HG03342 (cell line): Measurements from ENCODE around the gene ABCG1.
"Not testable (repeated sequence)": the region's sequence is repeated elsewhere in the genome, so short reads cannot be mapped to it uniquely, and the experiment has no call there.

Experiments used
- ATAC-seq: cut with Tn5 transposase; IDR thresholded peaks from one replicate; pipeline ENCODE4 v1.9.1; 2021; ENCODE audit warnings: mild to moderate bottlenecking, moderate library complexity; ENCODE audit not compliant: unreplicated experiment

ABCG1 gene

GRCh38 chr21:42287193-42288083 is 68.5 kb downstream of the ABCG1 start:
- ATAC-seq, result no peak

- ATAC-seq, result no peak
Measured at GRCh38 chr21:42288962-42289361, 70.0 kb downstream of the ABCG1 start.

GRCh38 chr21:42289926-42290325 is 71.0 kb downstream of the ABCG1 start:
- ATAC-seq, result no peak

- ATAC-seq, result no peak
Measured at GRCh38 chr21:42290505-42290904, 71.6 kb downstream of the ABCG1 start.

GRCh38 chr21:42291003-42291750 is 72.2 kb downstream of the ABCG1 start:
- ATAC-seq, result no peak

GRCh38 chr21:42291751-42292562 is 73.0 kb downstream of the ABCG1 start:
- ATAC-seq, result no peak

GRCh38 chr21:42292563-42293142 is 73.7 kb downstream of the ABCG1 start:
- not testable (repeated sequence) for ATAC-seq

GRCh38 chr21:42293649-42294272 is 74.8 kb downstream of the ABCG1 start:
- no peak for ATAC-seq

- no peak for ATAC-seq
Measured at GRCh38 chr21:42294273-42294880, 75.4 kb downstream of the ABCG1 start.

GRCh38 chr21:42295845-42296244 is 76.9 kb downstream of the ABCG1 start:
- no peak for ATAC-seq

GRCh38 chr21:42296501-42296900 is 77.6 kb downstream of the ABCG1 start:
- no peak for ATAC-seq

- ATAC-seq, result no peak
Measured at GRCh38 chr21:42297377-42297776, 78.4 kb downstream of the ABCG1 start.

- no peak for ATAC-seq
Measured at GRCh38 chr21:42298237-42298636, 79.3 kb downstream of the ABCG1 start.

GRCh38 chr21:42298657-42299056 is 79.7 kb downstream of the ABCG1 start:
- ATAC-seq, result no peak

- no peak for ATAC-seq
Measured at GRCh38 chr21:42299324-42300044, 80.5 kb downstream of the ABCG1 start.

- ATAC-seq, result no peak
Measured at GRCh38 chr21:42300045-42300583, 81.2 kb downstream of the ABCG1 start.

GRCh38 chr21:42300956-42301355 is 82.0 kb downstream of the ABCG1 start:
- ATAC-seq, result no peak

GRCh38 chr21:42301371-42302075 is 82.6 kb downstream of the ABCG1 start:
- no peak for ATAC-seq
